GM18873 (cell line): ENCODE results near the gene HCN3.
"Not testable (repeated sequence)": the region's sequence is repeated elsewhere in the genome, so short reads cannot be mapped to it uniquely, and the experiment has no call there.

Source experiments
- ATAC-seq: cut with Tn5 transposase; IDR thresholded peaks from one replicate; pipeline ENCODE4 v1.9.1; 2021; ENCODE audit warnings: mild to moderate bottlenecking, moderate library complexity, moderate number of reproducible peaks; ENCODE audit not compliant: unreplicated experiment, low FRiP score

HCN3 gene

GRCh38 chr1:155277070-155277901, at the start of gene HCN3:
Gene HCN3, plus strand, starts transcription at chr1:155277463. Its CDS starts 128 bp downstream, at chr1:155277591.
- ATAC-seq = peak; percentile 70

- ATAC-seq = no peak
Observed at GRCh38 chr1:155228096-155228427, 49.2 kb upstream of the HCN3 start.

- ATAC-seq = not testable (repeated sequence)
Observed at GRCh38 chr1:155231302-155231701, 46.0 kb upstream of the HCN3 start.

- ATAC-seq = not testable (repeated sequence)
Observed at GRCh38 chr1:155232001-155232978, 45.0 kb upstream of the HCN3 start.

GRCh38 chr1:155233502-155233901, 43.8 kb upstream of the HCN3 start:
- ATAC-seq = not testable (repeated sequence)

- not testable (repeated sequence) for ATAC-seq
Observed at GRCh38 chr1:155235375-155235774, 41.9 kb upstream of the HCN3 start.

GRCh38 chr1:155236451-155236850, 40.8 kb upstream of the HCN3 start:
- ATAC-seq = no peak

GRCh38 chr1:155241069-155241679, 36.1 kb upstream of the HCN3 start:
- ATAC-seq = no peak

GRCh38 chr1:155241841-155242264, 35.4 kb upstream of the HCN3 start:
- no peak for ATAC-seq

- ATAC-seq = no peak
Observed at GRCh38 chr1:155242805-155243358, 34.4 kb upstream of the HCN3 start.

- peak; percentile 80 for ATAC-seq
Observed at GRCh38 chr1:155244368-155245162, 32.7 kb upstream of the HCN3 start.

GRCh38 chr1:155245163-155245524, 32.1 kb upstream of the HCN3 start:
- ATAC-seq = no peak

GRCh38 chr1:155246796-155247195, 30.5 kb upstream of the HCN3 start:
- ATAC-seq = not testable (repeated sequence)

GRCh38 chr1:155247667-155248553, 29.4 kb upstream of the HCN3 start:
- ATAC-seq = no peak

GRCh38 chr1:155250246-155250632, 27.0 kb upstream of the HCN3 start:
- ATAC-seq = peak; percentile 12

GRCh38 chr1:155250633-155251449, 26.4 kb upstream of the HCN3 start:
- ATAC-seq = peak; percentile 72

- no peak for ATAC-seq
Observed at GRCh38 chr1:155251566-155251965, 25.7 kb upstream of the HCN3 start.

GRCh38 chr1:155253208-155253607, 24.1 kb upstream of the HCN3 start:
- no peak for ATAC-seq
